ENCODE measurements around the gene LCOR. TPM values are rescaled to one million over a fixed set of nuclear protein-coding genes. Genes with fewer than 3 reads are reported as not detected.

LCOR gene
- total and polyA plus RNA-seq, 2 of the 4 experiments (the other 2 are of a cell fraction), result 3.7 to 36.9 TPM

DNA sequence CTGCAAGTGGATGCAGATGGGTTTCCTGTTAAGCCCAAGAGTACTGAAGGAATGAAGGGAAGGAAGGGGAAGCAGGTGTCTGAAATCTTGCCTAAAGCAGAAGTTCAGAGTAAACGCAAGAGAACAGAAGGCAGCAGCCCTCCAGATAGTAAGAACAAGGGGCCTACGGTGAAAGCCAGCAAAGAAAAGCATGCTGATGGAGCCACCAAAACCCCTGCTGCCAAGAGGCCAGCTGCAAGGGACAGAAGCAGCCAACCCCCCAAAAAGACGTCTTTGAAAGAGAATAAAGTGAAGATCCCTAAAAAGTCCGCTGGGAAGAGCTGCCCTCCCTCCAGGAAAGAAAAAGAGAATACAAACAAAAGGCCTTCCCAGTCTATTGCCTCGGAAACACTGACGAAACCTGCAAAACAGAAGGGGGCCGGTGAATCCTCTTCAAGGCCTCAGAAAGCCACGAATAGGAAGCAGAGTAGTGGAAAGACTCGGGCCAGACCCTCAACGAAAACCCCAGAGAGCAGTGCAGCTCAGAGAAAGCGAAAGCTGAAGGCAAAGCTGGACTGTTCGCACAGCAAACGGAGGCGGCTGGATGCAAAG is 152.5 kb downstream of the LCOR start:
- H2BK20ac ChIP-seq (ENCODE audit: low read depth, low read length), result no peak overlapping the region
- H4K5ac ChIP-seq (ENCODE audit: low read depth, low read length), result no peak overlapping the region
- in situ Hi-C loops (cut with MboI; ENCODE audit: low sequenced_read_pairs) (no loop called here), dilution Hi-C loops (cut with HindIII; ENCODE audit: low sequenced_read_pairs, unreplicated experiment) (no loop called here), intact Hi-C loops (cut with micrococcal nuclease) (no loop called here)
- no TSS peak for BruUV-seq (replicated peaks)
- H3K79me1 ChIP-seq (ENCODE audit: low read depth in 1 of 2, low read length in 2 of 2), result peaks cover 0 to 6% of the 10 kb centered on the region in 2 experiments; a peak in 2 of 4 replicates
- no peak overlapping the region for H4K91ac ChIP-seq (ENCODE audit: insufficient read depth, low read depth, low read length)
- H4K20me1 ChIP-seq (ENCODE audit: insufficient read depth, low read length), result no peaks in the 10 kb centered on the region
- H3K27ac ChIP-seq (ENCODE audit: insufficient read depth, low read length), result no peak overlapping the region
- H3K14ac ChIP-seq (replicated peaks; ENCODE audit: low read depth, low read length), result no peak overlapping the region
- no peak for ATAC-seq (ENCODE audit: low read depth)
- H3K36me3 ChIP-seq (ENCODE audit: control insufficient read depth, insufficient read depth, low read length), result peaks cover 12% of the 10 kb centered on the region
- ChIA-PET POLR2A (ENCODE audit: unreplicated experiment) (no interaction called here), CTCF (no interaction called here)
- no peak overlapping the region for H2AK5ac ChIP-seq (ENCODE audit: low read depth, low read length)
- H3K4me1 ChIP-seq (ENCODE audit: control insufficient read depth, insufficient read depth, low read length), result peaks cover 4% of the 10 kb centered on the region; the same call in 1 of the 2 replicates
- TF ChIP-seq, protein P1, sequence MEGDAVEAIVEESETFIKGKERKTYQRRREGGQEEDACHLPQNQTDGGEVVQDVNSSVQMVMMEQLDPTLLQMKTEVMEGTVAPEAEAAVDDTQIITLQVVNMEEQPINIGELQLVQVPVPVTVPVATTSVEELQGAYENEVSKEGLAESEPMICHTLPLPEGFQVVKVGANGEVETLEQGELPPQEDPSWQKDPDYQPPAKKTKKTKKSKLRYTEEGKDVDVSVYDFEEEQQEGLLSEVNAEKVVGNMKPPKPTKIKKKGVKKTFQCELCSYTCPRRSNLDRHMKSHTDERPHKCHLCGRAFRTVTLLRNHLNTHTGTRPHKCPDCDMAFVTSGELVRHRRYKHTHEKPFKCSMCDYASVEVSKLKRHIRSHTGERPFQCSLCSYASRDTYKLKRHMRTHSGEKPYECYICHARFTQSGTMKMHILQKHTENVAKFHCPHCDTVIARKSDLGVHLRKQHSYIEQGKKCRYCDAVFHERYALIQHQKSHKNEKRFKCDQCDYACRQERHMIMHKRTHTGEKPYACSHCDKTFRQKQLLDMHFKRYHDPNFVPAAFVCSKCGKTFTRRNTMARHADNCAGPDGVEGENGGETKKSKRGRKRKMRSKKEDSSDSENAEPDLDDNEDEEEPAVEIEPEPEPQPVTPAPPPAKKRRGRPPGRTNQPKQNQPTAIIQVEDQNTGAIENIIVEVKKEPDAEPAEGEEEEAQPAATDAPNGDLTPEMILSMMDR (conservative IDR thresholded peaks at IDR 0.05; ENCODE audit: low read depth, low read length), result no peak
- TF ChIP-seq RCOR1 (IDR thresholded peaks at IDR 0.05; ENCODE audit: insufficient replicate concordance, low read length) (no peak), CEBPB (IDR thresholded peaks at IDR 0.05; ENCODE audit: low read depth, low read length) (no peak), MAZ (IDR thresholded peaks at IDR 0.05; ENCODE audit: borderline replicate concordance, low read depth, low read length) (no peak), BHLHE40 (IDR thresholded peaks at IDR 0.05; ENCODE audit: low read depth, low read length) (no peak), MXI1 (IDR thresholded peaks at IDR 0.05; ENCODE audit: borderline replicate concordance, low read depth, low read length) (no peak), CHD1 (IDR thresholded peaks at IDR 0.05; ENCODE audit: low read depth, low read length) (no peak), RFX5 (IDR thresholded peaks at IDR 0.05; ENCODE audit: low read depth, low read length) (no peak), FOS (IDR thresholded peaks at IDR 0.05; ENCODE audit: low read depth, low read length) (no peak), MAFK (IDR thresholded peaks at IDR 0.05; ENCODE audit: low read depth, low read length) (no peak), SMC3 (IDR thresholded peaks at IDR 0.05; ENCODE audit: low read depth, low read length) (no peak), NFE2L2 (IDR thresholded peaks at IDR 0.05; ENCODE audit: low read depth, low read length) (no peak), RAD21 (IDR thresholded peaks at IDR 0.05; ENCODE audit: low read length) (no peak)
- TF ChIP-seq, protein P2, sequence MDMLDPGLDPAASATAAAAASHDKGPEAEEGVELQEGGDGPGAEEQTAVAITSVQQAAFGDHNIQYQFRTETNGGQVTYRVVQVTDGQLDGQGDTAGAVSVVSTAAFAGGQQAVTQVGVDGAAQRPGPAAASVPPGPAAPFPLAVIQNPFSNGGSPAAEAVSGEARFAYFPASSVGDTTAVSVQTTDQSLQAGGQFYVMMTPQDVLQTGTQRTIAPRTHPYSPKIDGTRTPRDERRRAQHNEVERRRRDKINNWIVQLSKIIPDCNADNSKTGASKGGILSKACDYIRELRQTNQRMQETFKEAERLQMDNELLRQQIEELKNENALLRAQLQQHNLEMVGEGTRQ (IDR thresholded peaks at IDR 0.05; ENCODE audit: low read depth, low read length), result no peak
- TF ChIP-seq, protein P3, sequence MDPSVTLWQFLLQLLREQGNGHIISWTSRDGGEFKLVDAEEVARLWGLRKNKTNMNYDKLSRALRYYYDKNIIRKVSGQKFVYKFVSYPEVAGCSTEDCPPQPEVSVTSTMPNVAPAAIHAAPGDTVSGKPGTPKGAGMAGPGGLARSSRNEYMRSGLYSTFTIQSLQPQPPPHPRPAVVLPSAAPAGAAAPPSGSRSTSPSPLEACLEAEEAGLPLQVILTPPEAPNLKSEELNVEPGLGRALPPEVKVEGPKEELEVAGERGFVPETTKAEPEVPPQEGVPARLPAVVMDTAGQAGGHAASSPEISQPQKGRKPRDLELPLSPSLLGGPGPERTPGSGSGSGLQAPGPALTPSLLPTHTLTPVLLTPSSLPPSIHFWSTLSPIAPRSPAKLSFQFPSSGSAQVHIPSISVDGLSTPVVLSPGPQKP (IDR thresholded peaks at IDR 0.05; ENCODE audit: borderline replicate concordance, low read depth, low read length), result no peak
- H2AK9ac ChIP-seq (replicated peaks; ENCODE audit: low read depth, low read length, poor library complexity), result no peak overlapping the region
- no peak overlapping the region for H3K4me3 ChIP-seq (ENCODE audit: insufficient read depth, low read depth, low read length)
- H3K9ac ChIP-seq (ENCODE audit: low read depth, low read length), result no peak overlapping the region
- H3K56ac ChIP-seq (ENCODE audit: extremely low read depth, insufficient read depth, low read length), result no peak overlapping the region
- H3K18ac ChIP-seq (ENCODE audit: low read depth, low read length), result no peak overlapping the region
- H3K4ac ChIP-seq (ENCODE audit: low read depth, low read length), result no peak overlapping the region
- DNase-seq, result no peak
- H3K23ac ChIP-seq (ENCODE audit: low read depth, low read length), result no peak overlapping the region
- no peak overlapping the region for H2BK120ac ChIP-seq (ENCODE audit: low read depth, low read length)
- no peaks in the 10 kb centered on the region for H3K9me3 ChIP-seq (ENCODE audit: control insufficient read depth, insufficient read depth, low read length)
- peaks cover 6% of the 10 kb centered on the region; the same call in 1 of the 2 replicates for H3K9me1 ChIP-seq (ENCODE audit: insufficient read depth, low read length)
- WGBS, 2 experiments (ENCODE audit: extremely low coverage in 2 of 2, insufficient read length in 1 of 2), result 80% methylated on average over 1 of the region's 14 CpGs; no CpG with 5 or more reads in 1 of the 2 experiments
- no peak overlapping the region for H2BK15ac ChIP-seq (ENCODE audit: low read depth, low read length)
- no peak overlapping the region for H4K8ac ChIP-seq (ENCODE audit: low read depth in 2 of 2, low read length in 2 of 2)
- H3K4me2 ChIP-seq (ENCODE audit: low read depth, low read length), result no peak overlapping the region
- no peaks in the 10 kb centered on the region for H3K27me3 ChIP-seq (ENCODE audit: control insufficient read depth, insufficient read depth, low read length)
- H2BK5ac ChIP-seq (ENCODE audit: low read depth, low read length, poor library complexity, severe bottlenecking), result no peak overlapping the region
- no peak overlapping the region for H2AFZ ChIP-seq (replicated peaks; ENCODE audit: low read length, poor library complexity)

All from IMR-90 (cell line).